Measurements from ENCODE around the gene SCO2. TPM values are rescaled to one million over a fixed set of nuclear protein-coding genes. Genes with fewer than 3 reads are reported as not detected.

SCO2 gene
- total RNA-seq, 1 experiment from 2014 or later: 1.1 TPM

DNA sequence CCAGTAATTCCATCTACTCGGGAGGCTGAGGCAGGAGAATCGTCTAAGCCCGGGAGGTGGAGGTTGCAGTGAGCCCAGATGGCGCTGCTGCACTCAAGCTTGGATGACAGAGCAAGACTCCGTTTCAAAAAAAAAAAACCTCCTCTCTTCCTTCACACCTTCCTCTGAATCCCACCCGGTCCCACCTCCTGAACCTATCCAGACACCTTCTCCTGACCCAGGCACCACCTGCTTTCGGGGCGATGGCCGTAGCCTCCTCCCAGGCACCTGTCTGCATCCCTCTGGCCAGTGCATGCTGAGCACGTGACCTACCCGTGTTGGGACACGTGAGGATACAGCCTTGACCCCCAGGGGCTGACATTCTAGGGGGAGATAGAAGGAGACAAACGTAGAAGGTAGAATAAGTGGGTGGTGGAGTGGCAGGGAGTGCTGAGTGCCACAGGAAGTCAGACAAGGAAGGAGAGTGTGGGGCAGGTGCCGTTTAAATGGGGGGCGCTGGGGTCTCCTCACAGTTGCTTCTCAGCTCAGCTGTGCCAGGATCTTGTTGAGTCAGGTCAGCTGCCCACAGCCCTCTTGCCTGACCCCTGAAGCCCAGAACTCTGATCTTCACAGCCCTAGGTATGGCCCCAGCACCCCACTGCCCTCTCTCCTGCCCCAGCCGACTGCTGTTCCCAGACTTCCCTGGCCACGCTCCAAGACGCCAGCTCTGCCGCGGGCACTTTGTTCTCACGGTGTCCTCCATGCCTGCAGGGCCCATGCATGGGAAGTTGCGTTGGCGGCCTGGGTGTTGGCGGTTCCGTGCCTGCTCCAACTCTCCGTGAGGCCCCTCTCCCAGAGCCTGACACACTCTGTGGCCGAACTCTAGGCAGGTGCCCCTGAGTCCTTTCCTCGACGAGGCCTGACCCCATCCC lies 39.9 kb downstream of the SCO2 start:
- H3K4me3 ChIP-seq (ENCODE audit: low read length): no peak overlapping the region
- no peak overlapping the region for H3K27ac ChIP-seq (ENCODE audit: low read length)
- H3K9me2 ChIP-seq (replicated peaks; ENCODE audit: insufficient read depth, low read length): no peaks in the 10 kb centered on the region
- H3K36me3 ChIP-seq (ENCODE audit: insufficient read depth, low read length): no peaks in the 10 kb centered on the region
- DNase-seq: no peak
- peaks cover 20% of the 10 kb centered on the region for H3K4me1 ChIP-seq (ENCODE audit: low read length)
- no peaks in the 10 kb centered on the region for H3K27me3 ChIP-seq (ENCODE audit: low read length)
- H3K79me2 ChIP-seq (ENCODE audit: low read length): no peaks in the 10 kb centered on the region
- H4K20me1 ChIP-seq (ENCODE audit: insufficient read depth, low read depth, low read length): no peaks in the 10 kb centered on the region
- H3K9me3 ChIP-seq (ENCODE audit: low read length): no peaks in the 10 kb centered on the region
- no peak overlapping the region for H2AFZ ChIP-seq (ENCODE audit: low read length)
- no peak overlapping the region for H3K4me2 ChIP-seq (ENCODE audit: low read depth, low read length, poor library complexity, severe bottlenecking)
- H3K9ac ChIP-seq (ENCODE audit: low read length): no peak overlapping the region

- Histone ChIP-seq H3K4me3 (ENCODE audit: low read length) (no peak overlapping the region), H3K9me2 (replicated peaks; ENCODE audit: insufficient read depth, low read length) (no peaks in the 10 kb centered on the region), H3K36me3 (ENCODE audit: insufficient read depth, low read length) (no peaks in the 10 kb centered on the region), H3K79me2 (ENCODE audit: low read length) (no peaks in the 10 kb centered on the region), H4K20me1 (ENCODE audit: insufficient read depth, low read depth, low read length) (no peaks in the 10 kb centered on the region), H3K4me1 (ENCODE audit: low read length) (peaks cover 20% of the 10 kb centered on the region), H3K27ac (ENCODE audit: low read length) (no peak overlapping the region), H3K4me2 (ENCODE audit: low read depth, low read length, poor library complexity, severe bottlenecking) (no peak overlapping the region), H3K9me3 (ENCODE audit: low read length) (no peaks in the 10 kb centered on the region), H3K9ac (ENCODE audit: low read length) (no peak overlapping the region), H3K27me3 (ENCODE audit: low read length) (no peaks in the 10 kb centered on the region), H2AFZ (ENCODE audit: low read length) (no peak overlapping the region)
- DNase-seq: no peak
These were observed 41.2 kb downstream of the SCO2 start for GRCh38 chr22:50483977-50484853.

DNA sequence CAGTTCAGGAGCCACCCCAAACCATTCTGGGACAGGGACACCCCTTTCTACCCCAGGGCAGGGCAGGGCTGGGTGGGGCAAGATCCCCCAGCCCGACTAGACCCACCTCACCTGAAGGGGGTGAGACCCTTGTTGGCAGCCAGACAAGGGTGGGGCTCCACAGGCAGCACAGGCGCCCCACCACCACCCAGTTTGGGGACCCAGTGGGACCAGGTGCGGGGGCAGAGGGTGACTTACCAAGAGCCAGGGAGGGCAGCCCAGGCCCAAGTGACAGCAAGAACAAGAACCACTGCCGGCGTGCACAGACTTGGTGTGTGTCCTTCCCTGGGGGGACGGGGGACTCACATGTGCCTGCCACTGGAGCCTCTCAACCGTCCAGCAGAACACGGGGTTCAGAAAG lies 41.8 kb downstream of the SCO2 start:
- H3K9ac ChIP-seq (ENCODE audit: low read length): no peak overlapping the region
- no peaks in the 10 kb centered on the region for H3K9me3 ChIP-seq (ENCODE audit: low read length)
- H4K20me1 ChIP-seq (ENCODE audit: insufficient read depth, low read depth, low read length): no peaks in the 10 kb centered on the region
- H3K9me2 ChIP-seq (replicated peaks; ENCODE audit: insufficient read depth, low read length): no peaks in the 10 kb centered on the region
- H3K27ac ChIP-seq (ENCODE audit: low read length): no peak overlapping the region
- no peaks in the 10 kb centered on the region for H3K79me2 ChIP-seq (ENCODE audit: low read length)
- DNase-seq: no peak
- H3K36me3 ChIP-seq (ENCODE audit: insufficient read depth, low read length): no peaks in the 10 kb centered on the region
- peaks cover 20% of the 10 kb centered on the region for H3K4me1 ChIP-seq (ENCODE audit: low read length)
- H3K4me3 ChIP-seq (ENCODE audit: low read length): no peak overlapping the region
- H3K27me3 ChIP-seq (ENCODE audit: low read length): no peaks in the 10 kb centered on the region
- no peak overlapping the region for H2AFZ ChIP-seq (ENCODE audit: low read length)
- H3K4me2 ChIP-seq (ENCODE audit: low read depth, low read length, poor library complexity, severe bottlenecking): no peak overlapping the region

GRCh38 chr22:50483106-50483505 lies 42.3 kb downstream of the SCO2 start:
- no peaks in the 10 kb centered on the region for H3K36me3 ChIP-seq (ENCODE audit: insufficient read depth, low read length)
- no peaks in the 10 kb centered on the region for H3K9me2 ChIP-seq (replicated peaks; ENCODE audit: insufficient read depth, low read length)
- H3K27ac ChIP-seq (ENCODE audit: low read length): no peak overlapping the region
- no peaks in the 10 kb centered on the region for H3K27me3 ChIP-seq (ENCODE audit: low read length)
- no peak for DNase-seq
- H3K9ac ChIP-seq (ENCODE audit: low read length): no peak overlapping the region
- no peak overlapping the region for H3K4me3 ChIP-seq (ENCODE audit: low read length)
- H2AFZ ChIP-seq (ENCODE audit: low read length): no peak overlapping the region
- H3K9me3 ChIP-seq (ENCODE audit: low read length): no peaks in the 10 kb centered on the region
- no peaks in the 10 kb centered on the region for H3K79me2 ChIP-seq (ENCODE audit: low read length)
- no peak overlapping the region for H3K4me2 ChIP-seq (ENCODE audit: low read depth, low read length, poor library complexity, severe bottlenecking)
- H4K20me1 ChIP-seq (ENCODE audit: insufficient read depth, low read depth, low read length): no peaks in the 10 kb centered on the region
- H3K4me1 ChIP-seq (ENCODE audit: low read length): peaks cover 20% of the 10 kb centered on the region

DNA sequence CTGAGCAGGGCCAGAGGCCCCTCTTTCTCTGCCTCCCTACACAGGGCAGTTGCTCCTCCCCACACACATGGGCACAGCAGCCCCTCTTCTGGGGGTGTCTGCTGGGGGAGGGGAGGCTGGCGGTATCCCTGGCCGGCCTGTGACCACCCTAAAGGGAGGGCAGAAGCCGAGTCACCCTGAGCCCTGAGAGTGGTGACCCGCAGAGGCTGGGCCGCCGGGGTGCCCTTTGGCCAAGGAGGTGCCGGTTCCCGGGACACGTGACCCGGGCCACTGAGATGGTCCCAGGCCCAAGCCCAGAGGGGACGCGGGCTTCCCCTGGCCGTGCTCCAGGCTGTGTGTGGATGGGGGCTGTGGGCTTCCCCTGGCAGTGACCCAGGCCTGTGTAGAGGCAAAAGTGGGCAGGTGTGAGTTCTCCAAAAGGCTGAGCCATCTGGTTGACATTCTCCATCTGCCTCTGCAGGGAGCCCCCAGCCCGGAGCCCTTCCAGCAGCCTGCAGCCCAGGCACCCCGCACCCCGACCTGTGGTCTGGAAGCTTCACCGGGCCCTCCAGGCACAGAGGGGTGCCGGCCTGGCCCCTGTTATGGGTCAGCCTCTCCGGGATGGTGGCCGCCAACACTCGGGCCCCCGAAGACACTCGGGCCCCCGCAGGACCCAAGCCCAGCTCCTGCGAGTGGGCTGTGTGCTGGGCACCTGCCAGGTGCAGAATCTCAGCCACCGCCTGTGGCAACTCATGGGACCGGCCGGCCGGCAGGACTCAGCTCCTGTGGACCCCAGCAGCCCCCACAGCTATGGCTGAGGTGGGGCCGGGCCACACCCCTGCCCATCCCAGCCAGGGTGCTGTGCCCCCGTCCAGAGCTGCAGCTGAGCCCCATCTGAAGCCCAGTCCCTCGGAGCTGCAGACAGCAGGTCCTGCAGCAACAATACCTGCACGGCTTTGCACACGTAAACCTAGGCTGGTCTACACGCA lies 43.0 kb downstream of the SCO2 start:
- no peak for DNase-seq
- Histone ChIP-seq H3K36me3 (ENCODE audit: insufficient read depth, low read length) (no peaks in the 10 kb centered on the region), H3K27me3 (ENCODE audit: low read length) (no peaks in the 10 kb centered on the region), H4K20me1 (ENCODE audit: insufficient read depth, low read depth, low read length) (no peaks in the 10 kb centered on the region), H2AFZ (ENCODE audit: low read length) (no peak overlapping the region), H3K4me1 (ENCODE audit: low read length) (peaks cover 18% of the 10 kb centered on the region), H3K9me3 (ENCODE audit: low read length) (no peaks in the 10 kb centered on the region), H3K4me2 (ENCODE audit: low read depth, low read length, poor library complexity, severe bottlenecking) (no peak overlapping the region), H3K9ac (ENCODE audit: low read length) (no peak overlapping the region), H3K79me2 (ENCODE audit: low read length) (no peaks in the 10 kb centered on the region), H3K4me3 (ENCODE audit: low read length) (no peak overlapping the region; the same call in 1 of the 2 replicates), H3K27ac (ENCODE audit: low read length) (no peak overlapping the region), H3K9me2 (replicated peaks; ENCODE audit: insufficient read depth, low read length) (no peaks in the 10 kb centered on the region)

DNA sequence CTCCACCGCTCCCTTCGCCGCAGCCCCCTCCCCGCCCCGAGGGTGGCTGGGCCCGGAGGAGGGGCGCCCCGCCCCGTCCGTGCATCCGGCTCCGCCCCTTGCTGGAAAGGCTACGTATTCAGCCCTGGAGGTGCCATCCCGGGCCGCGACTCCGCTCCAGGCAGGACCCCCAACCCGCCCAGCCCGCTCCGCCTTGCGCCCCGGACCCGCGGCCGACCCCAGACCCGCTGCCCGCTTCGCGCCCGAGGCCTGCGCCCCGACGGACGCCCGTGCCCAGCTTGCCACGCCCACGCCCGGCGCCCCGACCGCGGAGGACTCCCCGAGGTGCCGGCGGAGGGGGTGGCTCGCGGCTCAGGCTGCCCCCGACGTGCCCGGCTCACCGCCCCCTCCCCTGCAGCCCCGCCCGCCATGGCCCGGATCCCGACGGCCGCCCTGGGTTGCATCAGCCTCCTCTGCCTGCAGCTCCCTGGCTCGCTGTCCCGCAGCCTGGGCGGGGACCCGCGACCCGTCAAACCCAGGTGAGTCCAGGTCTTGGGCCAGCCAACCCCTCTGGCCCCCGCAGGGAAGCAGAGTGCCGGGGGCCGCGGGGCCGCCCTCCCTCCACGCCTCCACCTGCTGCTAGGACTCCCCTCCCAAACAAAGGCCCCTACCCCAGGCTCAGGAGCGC lies 43.8 kb downstream of the SCO2 start, which contains the start of gene ADM2:
ADM2 (plus strand) TSS at position 104 of the 667 bp plus-strand sequence; CDS start at position 409, 305 bp downstream.
- no peaks in the 10 kb centered on the region for H3K36me3 ChIP-seq (ENCODE audit: insufficient read depth, low read length)
- no peaks in the 10 kb centered on the region for H3K79me2 ChIP-seq (ENCODE audit: low read length)
- no peak within 1 kb of the TSS for H2AFZ ChIP-seq (ENCODE audit: low read length)
- H3K4me2 ChIP-seq (ENCODE audit: low read depth, low read length, poor library complexity, severe bottlenecking): no peak within 1 kb of the TSS
- no peak within 1 kb of the TSS for H3K9ac ChIP-seq (ENCODE audit: low read length)
- H3K4me3 ChIP-seq (ENCODE audit: low read length): no peak within 1 kb of the TSS; the same call in 1 of the 2 replicates
- no peak for DNase-seq
- H3K9me2 ChIP-seq (replicated peaks; ENCODE audit: insufficient read depth, low read length): no peaks in the 10 kb centered on the region
- H3K27ac ChIP-seq (ENCODE audit: low read length): no peak within 1 kb of the TSS
- no peaks in the 10 kb centered on the region for H3K9me3 ChIP-seq (ENCODE audit: low read length)
- no peaks in the 10 kb centered on the region for H3K27me3 ChIP-seq (ENCODE audit: low read length)
- H4K20me1 ChIP-seq (ENCODE audit: insufficient read depth, low read depth, low read length): no peaks in the 10 kb centered on the region
- peaks cover 11% of the 10 kb centered on the region for H3K4me1 ChIP-seq (ENCODE audit: low read length)

GRCh38 chr22:50481045-50481439 lies 44.4 kb downstream of the SCO2 start:
- H3K27me3 ChIP-seq (ENCODE audit: low read length): no peaks in the 10 kb centered on the region
- H3K79me2 ChIP-seq (ENCODE audit: low read length): no peaks in the 10 kb centered on the region
- H3K4me1 ChIP-seq (ENCODE audit: low read length): peaks cover 11% of the 10 kb centered on the region
- H3K9me3 ChIP-seq (ENCODE audit: low read length): no peaks in the 10 kb centered on the region
- no peaks in the 10 kb centered on the region for H3K36me3 ChIP-seq (ENCODE audit: insufficient read depth, low read length)
- H3K4me2 ChIP-seq (ENCODE audit: low read depth, low read length, poor library complexity, severe bottlenecking): no peak overlapping the region
- no peak overlapping the region for H3K9ac ChIP-seq (ENCODE audit: low read length)
- no peak overlapping the region for H3K27ac ChIP-seq (ENCODE audit: low read length)
- H3K9me2 ChIP-seq (replicated peaks; ENCODE audit: insufficient read depth, low read length): no peaks in the 10 kb centered on the region
- no peaks in the 10 kb centered on the region for H4K20me1 ChIP-seq (ENCODE audit: insufficient read depth, low read depth, low read length)
- DNase-seq: no peak
- no peak overlapping the region for H3K4me3 ChIP-seq (ENCODE audit: low read length)
- no peak overlapping the region for H2AFZ ChIP-seq (ENCODE audit: low read length)

Data from Karpas-422 (cell line).